Suppressor macrophage treated with lipopolysaccharide for 4 hours (primary cell): ENCODE data around the gene CEND1.

Experiments used
- DNase-seq: peaks from one replicate; pipeline ENCODE4 v3.0.0-alpha.2; 2020

CEND1 gene

GRCh38 chr11:811446-812245, 21.8 kb upstream of the CEND1 start:
- no peak for DNase-seq

- DNase-seq: no peak
Measured at GRCh38 chr11:810040-810567, 20.2 kb upstream of the CEND1 start.

GRCh38 chr11:809287-810039, 19.6 kb upstream of the CEND1 start, which contains the start of gene RPLP2:
TSS of gene RPLP2 (plus strand) at chr11:809967. CDS start at chr11:810235, 268 bp downstream.
- peak; percentile 99 for DNase-seq

- DNase-seq: no peak
Measured at GRCh38 chr11:808427-809286, 18.8 kb upstream of the CEND1 start.

- DNase-seq: no peak
Measured at GRCh38 chr11:804599-804964, 14.7 kb upstream of the CEND1 start.

GRCh38 chr11:803770-804598, 14.1 kb upstream of the CEND1 start:
- no peak for DNase-seq

- DNase-seq: no peak
Measured at GRCh38 chr11:803467-803742, 13.5 kb upstream of the CEND1 start.

- DNase-seq: no peak
Measured at GRCh38 chr11:802693-803466, 13.0 kb upstream of the CEND1 start.

GRCh38 chr11:802018-802617, 12.2 kb upstream of the CEND1 start:
- DNase-seq: no peak

- no peak for DNase-seq
Measured at GRCh38 chr11:801097-801780, 11.3 kb upstream of the CEND1 start.

- DNase-seq: no peak
Measured at GRCh38 chr11:800473-800872, 10.6 kb upstream of the CEND1 start.

GRCh38 chr11:799641-800316, 9.9 kb upstream of the CEND1 start:
- DNase-seq: no peak

GRCh38 chr11:798093-798713, 8.3 kb upstream of the CEND1 start, which contains the start of gene SLC25A22:
TSS of gene SLC25A22 (minus strand) at chr11:798281. CDS start at chr11:795006, 3,275 bp downstream.
- peak; percentile 91 for DNase-seq

GRCh38 chr11:797296-798092, 7.6 kb upstream of the CEND1 start:
- peak; percentile 67 for DNase-seq

- no peak for DNase-seq
Measured at GRCh38 chr11:796565-797295, 6.8 kb upstream of the CEND1 start.

GRCh38 chr11:795634-796564, 6.0 kb upstream of the CEND1 start:
- peak; percentile 95 for DNase-seq
